CD14-positive monocyte (primary cell): ENCODE data around the gene CDH23. TPM values are rescaled to one million over a fixed set of nuclear protein-coding genes. Genes with fewer than 3 reads are reported as not detected.

Source experiments
- DNase-seq, 3 donors: peaks; one replicate each; pipeline ENCODE4 v3.0.0-alpha.2; 2011 to 2022
- H2AFZ ChIP-seq: 2 replicates; pipeline ENCODE4 v1.6.0; 2012; ENCODE audit warnings: mild to moderate bottlenecking, low read depth, low read length, inconsistent platforms; ENCODE audit not compliant: insufficient read depth, poor library complexity, severe bottlenecking
- H3K27ac ChIP-seq, 2 donors: 1 replicate in 1 of 2; 2 replicates in 1 of 2; pipeline ENCODE4 v1.5.1; 2012 to 2013; ENCODE audit warnings: low read length in 2 of 2, control low read depth in 1 of 2, inconsistent platforms in 1 of 2, low read depth in 1 of 2, mild to moderate bottlenecking in 1 of 2
- H3K27me3 ChIP-seq, 2 donors: one replicate each; pipeline versions ENCODE4 v1.6.0 to v1.6.1; 2011 to 2013; ENCODE audit warnings: low read length in 2 of 2; ENCODE audit not compliant: control insufficient read depth in 2 of 2, insufficient read depth in 2 of 2
- H3K36me3 ChIP-seq, 2 donors: replicated peaks in 1 of 2; 1 replicate in 1 of 2; 2 replicates in 1 of 2; pipeline versions ENCODE4 v1.5.1 to v1.6.1; 2012 to 2013; ENCODE audit warnings: low read length in 2 of 2, control low read depth in 1 of 2, inconsistent platforms in 1 of 2, mild to moderate bottlenecking in 1 of 2; ENCODE audit not compliant: insufficient read depth in 2 of 2, control insufficient read depth in 1 of 2
- H3K4me1 ChIP-seq, 2 donors: 1 replicate in 1 of 2; 2 replicates in 1 of 2; pipeline versions ENCODE4 v1.5.1 to v1.6.1; 2012 to 2013; ENCODE audit warnings: low read length in 2 of 2, control low read depth in 1 of 2, inconsistent platforms in 1 of 2, mild to moderate bottlenecking in 1 of 2, moderate library complexity in 1 of 2; ENCODE audit not compliant: insufficient read depth in 2 of 2, control insufficient read depth in 1 of 2
- H3K4me2 ChIP-seq: replicated peaks from 2 replicates; pipeline ENCODE3; 2012; ENCODE audit warnings: low read length, moderate library complexity, mild to moderate bottlenecking; ENCODE audit not compliant: poor library complexity, severe bottlenecking; ENCODE audit errors: extremely low read depth
- H3K4me3 ChIP-seq, 3 experiments: fragments of 200-600 bp in 1 of 3; sonication (generic) in 1 of 3; replicated peaks in 1 of 3; 1 replicate in 2 of 3; 2 replicates in 1 of 3; pipeline ENCODE4 v1.5.1; 2011 to 2013; ENCODE audit warnings: low read length in 3 of 3, mild to moderate bottlenecking in 3 of 3, control low read depth in 2 of 3, low read depth in 2 of 3, inconsistent platforms in 1 of 3, moderate library complexity in 1 of 3
- H3K79me2 ChIP-seq: 2 replicates; pipeline ENCODE4 v1.6.0; 2012; ENCODE audit warnings: mild to moderate bottlenecking, control low read depth, inconsistent platforms, low read length, moderate library complexity; ENCODE audit not compliant: insufficient read depth
- H3K9ac ChIP-seq: 2 replicates; pipeline ENCODE4 v1.6.0; 2017; ENCODE audit warnings: low read length, mild to moderate bottlenecking; ENCODE audit not compliant: insufficient read depth, poor library complexity, severe bottlenecking
- H3K9me3 ChIP-seq, 2 donors: replicated peaks in 1 of 2; 1 replicate in 1 of 2; 2 replicates in 1 of 2; pipeline versions ENCODE4 v1.5.1 to v1.6.1; 2012 to 2013; ENCODE audit warnings: low read length in 2 of 2, control low read depth in 1 of 2; ENCODE audit not compliant: control insufficient read depth in 1 of 2, insufficient read depth in 1 of 2
- H4K20me1 ChIP-seq: 2 replicates; pipeline ENCODE4 v1.6.0; 2012; ENCODE audit warnings: mild to moderate bottlenecking, low read length, control low read depth, moderate library complexity; ENCODE audit not compliant: insufficient read depth
- H3K27ac Mint-ChIP-seq, 7 donors: one replicate each; pipeline ENCODE4 v1.8.0; 2020; ENCODE audit warnings: mild to moderate bottlenecking in 7 of 7, mixed read lengths in 7 of 7, moderate library complexity in 6 of 7, inconsistent platforms in 2 of 7
- H3K27me3 Mint-ChIP-seq, 3 donors: one replicate each; pipeline ENCODE4 v1.8.0; 2021 to 2022; ENCODE audit warnings: low read depth in 3 of 3, mild to moderate bottlenecking in 3 of 3, mixed read lengths in 3 of 3, moderate library complexity in 3 of 3, inconsistent platforms in 1 of 3
- H3K36me3 Mint-ChIP-seq, 2 donors: one replicate each; pipeline ENCODE4 v1.8.0; 2020; ENCODE audit warnings: mixed read lengths in 2 of 2, inconsistent platforms in 1 of 2, mild to moderate bottlenecking in 1 of 2
- H3K4me1 Mint-ChIP-seq: one replicate; pipeline ENCODE4 v1.8.0; 2020; ENCODE audit warnings: mild to moderate bottlenecking, mixed read lengths
- H3K4me3 Mint-ChIP-seq, 2 donors: one replicate each; pipeline ENCODE4 v1.8.0; 2020; ENCODE audit warnings: mild to moderate bottlenecking in 2 of 2, mixed read lengths in 2 of 2, moderate library complexity in 1 of 2
- H3K9me3 Mint-ChIP-seq, 7 donors: one replicate each; pipeline ENCODE4 v1.8.0; 2020 to 2022; ENCODE audit warnings: mixed read lengths in 7 of 7, mild to moderate bottlenecking in 6 of 7, moderate library complexity in 6 of 7, inconsistent platforms in 2 of 7
- WGBS: methylation state at CpG from one replicate; pipeline ENCODE4 v1.1.5; 2013; ENCODE audit warnings: missing lambda C conversion rate; ENCODE audit not compliant: insufficient coverage; 5-methylcytosine and 5-hydroxymethylcytosine counted together
- intact Hi-C, 2 donors: fragments of 100-400 bp; cut with micrococcal nuclease; formaldehyde crosslinking; loops; one replicate each; pipeline versions ENCODE4 v1.15.0 to v1.15.1; 2023
- polyA plus RNA-seq, 3 donors: library from polyadenylated mRNA; depleted of rRNA in 1 of 3; unstranded in 2 of 3; stranded (reverse) in 1 of 3; fragments of 300-500 nt in 2 of 3; fragments of >200 nt in 1 of 3; fragmentation: Illumina TruSeq in 2 of 3; gene quantifications; 1 replicate in 2 of 3; 2 replicates in 1 of 3; pipeline ENCODE4 v1.2.3, GENCODE V29; 2012 to 2021
- TF ChIP-seq, protein P1 (sequence below): fragments of 200-600 bp; IDR thresholded peaks from one replicate; pipeline ENCODE4 v1.8.0; 2022; ENCODE audit warnings: antibody characterized with exemption, mild to moderate bottlenecking

Gene CDH23
- polyA plus RNA-seq, 3 donors, result 8.2 to 36.2 (median 10.5) TPM

DNA sequence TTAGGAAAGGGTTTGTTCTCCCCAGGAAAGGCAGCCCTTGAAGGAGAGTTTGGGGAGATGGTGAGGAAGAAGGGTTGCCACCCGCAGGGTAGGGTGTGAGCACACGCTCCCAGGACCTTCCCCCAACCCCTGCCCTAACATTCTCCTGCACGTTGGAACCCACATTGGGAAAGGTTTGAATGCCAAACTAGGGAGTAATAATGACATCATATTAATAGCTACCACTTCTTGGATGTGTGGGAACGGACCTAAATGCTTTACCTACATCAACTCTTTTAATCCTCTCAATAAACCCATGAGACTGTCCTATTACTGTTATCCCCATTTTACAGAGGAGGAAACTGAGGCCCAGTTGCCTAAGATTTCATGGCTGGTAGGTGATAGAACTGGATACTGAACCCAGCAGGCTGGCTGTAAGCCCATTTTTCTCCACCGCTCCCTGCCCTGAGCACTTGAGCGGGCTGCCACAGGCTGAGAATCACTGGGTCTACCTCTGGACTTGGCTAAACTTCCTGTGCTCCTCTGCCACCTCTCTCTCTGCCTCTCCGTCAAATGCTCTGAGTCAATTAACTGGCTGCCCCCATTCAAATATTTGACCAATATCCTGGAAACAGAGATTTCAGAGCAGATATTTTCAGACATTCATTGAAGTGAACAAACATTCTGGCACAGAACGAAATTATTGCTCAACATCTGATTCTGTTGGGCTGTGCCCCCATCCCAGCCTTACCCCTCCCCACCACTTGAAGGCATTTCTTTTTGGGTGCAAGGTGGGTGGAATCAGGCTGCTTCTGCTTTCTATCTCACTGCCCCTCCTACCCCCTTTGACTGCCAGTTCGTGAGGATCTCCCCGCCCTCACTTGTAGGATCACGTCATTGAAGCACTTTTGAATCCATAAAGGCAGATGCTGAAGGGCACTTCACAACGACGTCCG, 193.2 kb downstream of the CDH23 start:
- H3K4me2 ChIP-seq, result no peak overlapping the region
- no peak overlapping the region for H3K27ac ChIP-seq
- no peaks in the 10 kb centered on the region for H4K20me1 ChIP-seq
- intact Hi-C loops, result no loop called here
- H3K9me3 ChIP-seq, result no peaks in the 10 kb centered on the region
- Mint-ChIP-seq H3K36me3 (no peaks in the 10 kb centered on the region), H3K27me3 (peaks cover 3 to 8% (median 4%) of the 10 kb centered on the region in 3 donors), H3K9me3 (no peaks in the 10 kb centered on the region), H3K27ac (peak overlapping the region in 4 of 7 donors; percentile 17 to 51 (median 32)), H3K4me3 (peak overlapping the region in 1 of 2 donors; percentile 63), H3K4me1 (peaks cover 25% of the 10 kb centered on the region)
- no peak overlapping the region for H3K9ac ChIP-seq
- TF ChIP-seq, protein P1, sequence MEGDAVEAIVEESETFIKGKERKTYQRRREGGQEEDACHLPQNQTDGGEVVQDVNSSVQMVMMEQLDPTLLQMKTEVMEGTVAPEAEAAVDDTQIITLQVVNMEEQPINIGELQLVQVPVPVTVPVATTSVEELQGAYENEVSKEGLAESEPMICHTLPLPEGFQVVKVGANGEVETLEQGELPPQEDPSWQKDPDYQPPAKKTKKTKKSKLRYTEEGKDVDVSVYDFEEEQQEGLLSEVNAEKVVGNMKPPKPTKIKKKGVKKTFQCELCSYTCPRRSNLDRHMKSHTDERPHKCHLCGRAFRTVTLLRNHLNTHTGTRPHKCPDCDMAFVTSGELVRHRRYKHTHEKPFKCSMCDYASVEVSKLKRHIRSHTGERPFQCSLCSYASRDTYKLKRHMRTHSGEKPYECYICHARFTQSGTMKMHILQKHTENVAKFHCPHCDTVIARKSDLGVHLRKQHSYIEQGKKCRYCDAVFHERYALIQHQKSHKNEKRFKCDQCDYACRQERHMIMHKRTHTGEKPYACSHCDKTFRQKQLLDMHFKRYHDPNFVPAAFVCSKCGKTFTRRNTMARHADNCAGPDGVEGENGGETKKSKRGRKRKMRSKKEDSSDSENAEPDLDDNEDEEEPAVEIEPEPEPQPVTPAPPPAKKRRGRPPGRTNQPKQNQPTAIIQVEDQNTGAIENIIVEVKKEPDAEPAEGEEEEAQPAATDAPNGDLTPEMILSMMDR, result no peak
- DNase-seq, result peak; percentile 11 to 40 (median 12)
- H3K4me3 ChIP-seq, result no peak overlapping the region
- WGBS, result 52% methylated on average over 6 of the region's 14 CpGs
- H3K36me3 ChIP-seq, result no peaks in the 10 kb centered on the region
- H3K4me1 ChIP-seq, result peaks cover 12 to 16% of the 10 kb centered on the region in 2 donors
- no peak overlapping the region for H2AFZ ChIP-seq
- no peaks in the 10 kb centered on the region for H3K79me2 ChIP-seq
- H3K27me3 ChIP-seq, result no peaks in the 10 kb centered on the region

DNA sequence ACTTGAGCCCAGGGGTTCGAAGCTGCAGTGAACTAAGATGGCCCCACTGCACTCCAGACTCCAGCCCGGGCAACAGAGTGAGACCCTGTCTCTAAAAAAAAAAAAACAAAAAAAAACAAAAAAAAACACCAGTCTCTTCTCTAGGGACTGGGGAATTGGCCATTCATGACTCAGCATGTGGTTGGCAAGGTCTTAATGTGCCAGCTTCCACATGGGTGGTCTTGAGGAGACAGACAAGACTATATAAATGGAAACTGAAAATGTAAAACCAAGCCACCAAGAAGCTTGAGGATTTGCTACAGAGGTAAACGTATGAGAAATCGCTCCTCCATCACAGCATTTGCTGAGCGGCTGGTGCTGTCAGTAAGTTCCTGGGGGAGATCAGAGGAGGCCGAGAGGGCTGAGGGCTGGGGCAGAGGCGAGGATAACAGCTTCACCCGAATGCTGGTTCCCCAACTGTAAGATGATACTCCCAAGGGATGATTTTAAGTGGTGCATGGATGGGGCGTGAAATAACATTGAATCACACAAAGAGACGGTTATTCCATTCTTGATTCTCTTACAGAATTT, 194.1 kb downstream of the CDH23 start:
- DNase-seq, result no peak
- no peak overlapping the region for H3K4me3 Mint-ChIP-seq

More for the DNA sequence above, 194.1 kb downstream of the CDH23 start:
- no peaks in the 10 kb centered on the region for H3K36me3 Mint-ChIP-seq
- no peak overlapping the region for H2AFZ ChIP-seq
- H3K9ac ChIP-seq, result no peak overlapping the region
- H3K27ac ChIP-seq, result no peak overlapping the region
- H3K79me2 ChIP-seq, result no peaks in the 10 kb centered on the region
- H3K27me3 ChIP-seq, result no peaks in the 10 kb centered on the region
- no peaks in the 10 kb centered on the region for H3K9me3 ChIP-seq
- H3K36me3 ChIP-seq, result no peaks in the 10 kb centered on the region
- 85% methylated on average over 4 of the region's 10 CpGs for WGBS
- H3K4me1 Mint-ChIP-seq, result peaks cover 25% of the 10 kb centered on the region
- H3K4me1 ChIP-seq, result peaks cover 12 to 16% of the 10 kb centered on the region in 2 donors
- no peaks in the 10 kb centered on the region for H3K9me3 Mint-ChIP-seq
- peak overlapping the region in 1 of 7 donors; percentile 17 for H3K27ac Mint-ChIP-seq
- no peak overlapping the region for H3K4me3 ChIP-seq
- no peak overlapping the region for H3K4me2 ChIP-seq
- intact Hi-C loops, result no loop called here
- peaks cover 3 to 8% (median 4%) of the 10 kb centered on the region in 3 donors for H3K27me3 Mint-ChIP-seq
- H4K20me1 ChIP-seq, result no peaks in the 10 kb centered on the region
- TF ChIP-seq, protein P1, result no peak
